ENCODE results near the gene TIGD4. TPM values are rescaled to one million over a fixed set of nuclear protein-coding genes. Genes with fewer than 3 reads are reported as not detected.

TIGD4 gene
- total and polyA plus RNA-seq, 3 experiments from 2014 or later: 0.29 to 0.68 (median 0.60) TPM

DNA sequence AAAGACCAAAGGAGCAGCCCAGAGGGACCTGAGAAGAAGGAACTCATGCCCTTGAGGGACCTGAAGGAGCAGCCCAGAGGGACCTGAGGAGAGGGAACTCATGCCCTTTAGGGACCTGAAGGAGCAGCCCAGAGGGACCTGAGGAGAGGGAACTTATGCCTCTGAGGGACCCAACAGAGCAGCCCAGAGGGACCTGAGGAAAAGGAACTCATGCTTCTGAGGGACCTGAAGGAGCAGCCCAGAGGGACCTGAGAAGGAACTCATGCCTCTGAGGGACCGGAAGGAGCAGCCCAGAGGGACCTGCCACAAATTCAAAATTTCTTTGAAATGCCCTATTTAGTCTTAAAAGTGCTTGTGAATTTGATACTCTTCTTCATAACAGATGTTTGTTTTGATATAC, 51.2 kb downstream of the TIGD4 start:
- Histone ChIP-seq H3K4me1 (ENCODE audit: insufficient read depth, low read length) (no peaks in the 10 kb centered on the region), H3K4me3 (ENCODE audit: low read length) (no peak overlapping the region), H3K36me3 (ENCODE audit: insufficient read depth, low read length) (no peaks in the 10 kb centered on the region), H3K27ac (ENCODE audit: low read depth, low read length) (no peak overlapping the region), H3K27me3 (ENCODE audit: insufficient read depth, low read length, poor library complexity, severe bottlenecking) (no peaks in the 10 kb centered on the region), H3K9me3 (ENCODE audit: low read length) (no peaks in the 10 kb centered on the region)
- Mint-ChIP-seq H3K27ac (no peak overlapping the region), H3K4me1 (no peaks in the 10 kb centered on the region), H3K27me3 (peaks cover 0 to 12% of the 10 kb centered on the region in 2 donors), H3K36me3 (peaks cover 0 to 1% (median under 1%) of the 10 kb centered on the region in 3 donors), H3K4me3 (no peak overlapping the region), H3K9me3 (no peaks in the 10 kb centered on the region)
- ChIA-PET POLR2A (no interaction called here), CTCF (interaction anchor here (0.9 kb wide), 1 partner anchor 8 kb away, joined by 4 read pairs; no protein-coding TSS in a partner anchor)
- no peak for DNase-seq

GRCh38 chr4:152727784-152728183, 51.7 kb downstream of the TIGD4 start:
- Histone ChIP-seq H3K9me3 (ENCODE audit: low read length) (no peaks in the 10 kb centered on the region), H3K27ac (ENCODE audit: low read depth, low read length) (no peak overlapping the region), H3K4me1 (ENCODE audit: insufficient read depth, low read length) (no peaks in the 10 kb centered on the region), H3K4me3 (ENCODE audit: low read length) (no peak overlapping the region), H3K27me3 (ENCODE audit: insufficient read depth, low read length, poor library complexity, severe bottlenecking) (no peaks in the 10 kb centered on the region), H3K36me3 (ENCODE audit: insufficient read depth, low read length) (no peaks in the 10 kb centered on the region)
- peaks cover 0 to 4% (median 1%) of the 10 kb centered on the region in 3 donors for H3K36me3 Mint-ChIP-seq
- ChIA-PET POLR2A (no interaction called here), CTCF (interaction anchor here (0.9 kb wide), 1 partner anchor 8 kb away, joined by 4 read pairs; no protein-coding TSS in a partner anchor)
- H3K4me1 Mint-ChIP-seq: no peaks in the 10 kb centered on the region
- DNase-seq: no peak
- no peak overlapping the region for H3K27ac Mint-ChIP-seq
- H3K4me3 Mint-ChIP-seq: no peak overlapping the region
- peaks cover 0 to 16% of the 10 kb centered on the region in 2 donors for H3K27me3 Mint-ChIP-seq
- H3K9me3 Mint-ChIP-seq: no peaks in the 10 kb centered on the region

GRCh38 chr4:152724494-152724893, 55.0 kb downstream of the TIGD4 start:
- H3K36me3 ChIP-seq (ENCODE audit: insufficient read depth, low read length): no peaks in the 10 kb centered on the region
- no peak overlapping the region for H3K27ac ChIP-seq (ENCODE audit: low read depth, low read length)
- H3K27me3 Mint-ChIP-seq: peaks cover 0 to 21% of the 10 kb centered on the region in 2 donors
- no peaks in the 10 kb centered on the region for H3K4me1 Mint-ChIP-seq
- ChIA-PET CTCF (no interaction called here), POLR2A (no interaction called here)
- no peaks in the 10 kb centered on the region for H3K4me1 ChIP-seq (ENCODE audit: insufficient read depth, low read length)
- DNase-seq: no peak
- H3K9me3 ChIP-seq (ENCODE audit: low read length): no peaks in the 10 kb centered on the region
- H3K27ac Mint-ChIP-seq: no peak overlapping the region
- no peaks in the 10 kb centered on the region for H3K27me3 ChIP-seq (ENCODE audit: insufficient read depth, low read length, poor library complexity, severe bottlenecking)
- H3K4me3 Mint-ChIP-seq: no peak overlapping the region
- no peaks in the 10 kb centered on the region for H3K9me3 Mint-ChIP-seq
- H3K36me3 Mint-ChIP-seq: peaks cover 0 to 4% (median 1%) of the 10 kb centered on the region in 3 donors
- H3K4me3 ChIP-seq (ENCODE audit: low read length): no peak overlapping the region

DNA sequence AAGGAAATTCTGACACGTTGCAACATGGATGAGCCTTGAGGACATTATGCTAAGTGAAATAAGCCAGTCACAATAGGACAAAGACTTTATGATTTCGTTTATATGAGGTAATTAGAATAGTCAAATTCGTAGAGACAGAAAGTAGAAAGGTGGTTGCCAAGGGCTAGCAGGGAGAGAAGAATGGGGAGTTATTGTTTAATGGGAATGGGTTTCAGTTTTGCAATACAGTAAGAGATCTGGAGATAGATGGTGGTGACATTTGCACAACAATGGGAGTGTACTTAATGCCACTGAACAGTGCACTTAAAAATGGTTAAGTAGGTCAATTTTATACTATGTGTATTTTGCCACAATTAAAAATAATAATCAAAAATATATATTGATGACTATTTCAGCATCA, 56.3 kb downstream of the TIGD4 start:
- H3K4me1 Mint-ChIP-seq: no peaks in the 10 kb centered on the region
- CTCF ChIA-PET: interaction anchor here (1.0 kb wide), 1 partner anchor 13 kb away, joined by 3 read pairs; no protein-coding TSS in a partner anchor
- POLR2A ChIA-PET: no interaction called here
- Histone ChIP-seq H3K36me3 (ENCODE audit: insufficient read depth, low read length) (no peaks in the 10 kb centered on the region), H3K27me3 (ENCODE audit: insufficient read depth, low read length, poor library complexity, severe bottlenecking) (no peaks in the 10 kb centered on the region), H3K27ac (ENCODE audit: low read depth, low read length) (no peak overlapping the region), H3K9me3 (ENCODE audit: low read length) (no peaks in the 10 kb centered on the region), H3K4me3 (ENCODE audit: low read length) (no peak overlapping the region), H3K4me1 (ENCODE audit: insufficient read depth, low read length) (no peaks in the 10 kb centered on the region)
- no peak for DNase-seq
- no peak overlapping the region for H3K27ac Mint-ChIP-seq
- peaks cover 0 to 4% (median 1%) of the 10 kb centered on the region in 3 donors for H3K36me3 Mint-ChIP-seq
- H3K4me3 Mint-ChIP-seq: no peak overlapping the region
- H3K27me3 Mint-ChIP-seq: peaks cover 0 to 21% of the 10 kb centered on the region in 2 donors
- H3K9me3 Mint-ChIP-seq: no peaks in the 10 kb centered on the region

DNA sequence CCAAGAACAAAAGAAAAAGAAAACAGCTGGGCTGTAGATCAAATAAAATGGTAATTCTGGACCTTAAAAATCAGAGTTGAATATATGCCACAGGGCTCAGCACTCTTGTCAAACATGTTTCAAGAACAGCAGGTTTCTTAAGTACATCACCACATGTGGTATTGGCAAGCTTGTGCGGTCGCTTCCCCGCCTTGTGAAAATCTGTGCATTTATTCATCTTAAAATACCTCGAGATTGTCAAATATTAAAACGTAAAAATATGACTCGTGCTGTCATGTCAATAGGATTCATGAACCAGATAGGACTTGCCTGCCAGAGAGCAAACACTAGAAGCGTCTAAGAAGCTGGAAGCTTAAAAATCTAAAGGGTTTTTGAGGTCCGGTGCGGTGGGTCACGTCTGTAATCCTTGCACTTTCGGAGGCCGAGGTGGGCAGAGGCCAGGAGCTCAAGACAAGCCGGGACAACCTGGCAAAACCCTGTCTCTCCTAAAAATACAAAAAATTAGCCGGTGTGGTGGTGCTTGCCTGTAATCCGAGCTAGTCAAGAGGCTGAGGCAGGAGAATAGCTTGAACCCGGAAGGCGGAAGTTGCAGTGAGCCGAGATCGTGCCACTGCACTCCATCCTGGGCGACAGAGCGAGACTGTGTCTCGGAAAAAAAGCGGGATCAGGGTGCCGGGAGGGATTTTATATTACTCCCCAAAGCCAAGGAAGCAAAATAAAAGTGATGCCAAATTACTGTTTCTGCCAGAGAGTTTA, 59.6 kb downstream of the TIGD4 start:
- H3K4me1 ChIP-seq (ENCODE audit: insufficient read depth, low read length): no peaks in the 10 kb centered on the region
- H3K36me3 ChIP-seq (ENCODE audit: insufficient read depth, low read length): no peaks in the 10 kb centered on the region
- Mint-ChIP-seq H3K4me1 (no peaks in the 10 kb centered on the region), H3K27me3 (peaks cover 0 to 12% of the 10 kb centered on the region in 2 donors), H3K4me3 (no peak overlapping the region), H3K9me3 (peaks cover under 1 to 10% (median 5%) of the 10 kb centered on the region in 5 donors), H3K27ac (no peak overlapping the region), H3K36me3 (peaks cover 0 to 14% (median 0%) of the 10 kb centered on the region in 3 donors)
- no peak for DNase-seq
- POLR2A ChIA-PET: no interaction called here
- H3K27ac ChIP-seq (ENCODE audit: low read depth, low read length): no peak overlapping the region
- no peak overlapping the region for H3K4me3 ChIP-seq (ENCODE audit: low read length)
- H3K27me3 ChIP-seq (ENCODE audit: insufficient read depth, low read length, poor library complexity, severe bottlenecking): no peaks in the 10 kb centered on the region
- CTCF ChIA-PET: no interaction called here
- no peaks in the 10 kb centered on the region for H3K9me3 ChIP-seq (ENCODE audit: low read length)

Other genes starting within 250 kb of the TIGD4 start
- 10 to 100 TPM; 46.6 to 54.3 TPM for gene FBXW7, start 243.6 kb downstream of the TIGD4 start, total RNA-seq
- gene FBXW7, start 243.6 kb downstream of the TIGD4 start, polyA plus RNA-seq: 42.7 TPM
- gene TMEM154, start 99.7 kb downstream of the TIGD4 start, total RNA-seq: 10 to 100 TPM; 11.5 to 12.5 TPM
- 35.1 TPM for gene TMEM154, start 99.7 kb downstream of the TIGD4 start, polyA plus RNA-seq
- gene ARFIP1, start 224 bp upstream of the TIGD4 start, total RNA-seq: 10 to 100 TPM; 13.1 to 14.0 TPM
- 15.3 TPM for gene ARFIP1, start 224 bp upstream of the TIGD4 start, polyA plus RNA-seq
- gene FHDC1, start 156.6 kb upstream of the TIGD4 start, total RNA-seq: under 1 TPM; 0.04 TPM
- not detected for gene FHDC1, start 156.6 kb upstream of the TIGD4 start, polyA plus RNA-seq

All from CD8-positive, alpha-beta memory T cell (primary cell).